HK-2 (cell line): ENCODE data around the gene THRB.
"Not testable (repeated sequence)": the region's sequence is repeated elsewhere in the genome, so short reads cannot be mapped to it uniquely, and the experiment has no call there.

ENCODE experiments used
- DNase-seq: peaks from one replicate; pipeline ENCODE4 v3.0.0-alpha.2; 2018; ENCODE audit not compliant: unreplicated experiment

THRB gene

GRCh38 chr3:24405057-24405456 is 89.6 kb downstream of the THRB start:
- no peak for DNase-seq

DNA sequence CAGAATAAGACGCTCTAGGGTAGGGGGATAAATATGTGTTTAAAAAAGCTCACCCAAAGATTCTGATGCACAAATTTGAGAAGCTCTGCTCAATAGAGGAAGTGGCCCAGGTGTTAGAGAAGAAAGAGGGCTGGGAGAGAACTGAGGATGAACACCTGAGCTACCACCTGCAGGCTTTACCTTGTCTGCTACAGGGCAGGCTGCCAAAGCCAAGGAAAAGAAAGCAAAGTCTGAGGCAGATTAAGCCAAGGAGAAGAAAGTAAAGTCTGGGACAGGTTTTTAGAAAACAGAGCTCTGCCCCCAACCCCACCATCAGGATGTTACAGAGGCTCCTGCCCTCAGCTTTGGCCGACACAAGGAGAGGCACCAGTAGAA is 92.9 kb downstream of the THRB start:
- no peak for DNase-seq

DNA sequence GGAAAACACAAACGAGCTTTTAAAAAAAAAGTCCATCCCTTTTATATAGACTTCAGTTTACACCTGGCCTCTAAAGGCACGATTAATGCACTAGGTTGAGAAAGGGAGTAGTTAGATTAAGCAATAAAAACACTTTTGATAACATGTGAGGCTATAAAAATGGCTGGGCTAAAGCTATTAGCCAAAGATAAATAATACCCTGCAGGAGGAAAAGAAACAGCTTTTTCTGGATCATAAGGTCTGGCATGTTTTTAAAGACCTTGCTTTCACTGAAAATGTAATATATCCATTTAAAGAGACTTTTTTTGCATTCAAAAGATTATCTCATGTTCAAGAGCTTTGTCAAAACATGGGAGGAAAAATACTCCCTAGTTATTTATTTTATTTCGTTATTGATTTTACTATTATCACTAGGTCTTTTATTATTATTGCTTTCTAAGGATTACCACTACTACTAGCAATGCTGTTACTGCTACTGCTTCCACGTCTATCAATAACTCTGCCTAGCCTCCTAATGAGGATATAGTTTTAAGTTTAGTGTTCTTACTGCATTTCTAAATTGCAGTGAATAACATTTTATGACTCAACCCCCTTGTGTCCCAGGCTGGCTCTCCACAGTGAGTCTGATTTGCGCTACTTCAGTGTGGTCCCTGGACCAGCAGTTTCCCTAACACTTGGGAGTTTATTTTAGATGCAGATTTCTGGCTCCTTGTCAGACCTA is 93.4 kb downstream of the THRB start:
- no peak for DNase-seq

- no peak for DNase-seq
These were observed 94.2 kb downstream of the THRB start for GRCh38 chr3:24400450-24400849.

DNA sequence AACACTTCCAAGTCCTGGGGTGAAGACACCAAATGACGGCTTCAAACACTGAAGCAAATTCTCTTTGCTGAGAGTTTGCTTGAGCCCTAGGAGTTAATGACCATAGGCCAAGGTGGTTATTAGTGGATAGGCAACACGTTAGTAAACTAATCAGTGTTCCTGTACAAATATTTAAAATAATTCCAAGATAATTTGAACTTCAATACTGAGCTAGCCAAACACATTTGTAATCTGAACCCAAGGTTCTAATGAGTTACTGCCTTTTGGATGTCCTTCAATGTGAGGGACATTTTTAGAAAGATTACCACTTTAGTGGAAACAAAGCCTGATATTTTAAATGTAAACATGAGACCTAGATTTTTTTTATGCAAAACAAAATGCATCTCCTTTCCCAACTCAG is 94.6 kb downstream of the THRB start:
- no peak for DNase-seq

DNA sequence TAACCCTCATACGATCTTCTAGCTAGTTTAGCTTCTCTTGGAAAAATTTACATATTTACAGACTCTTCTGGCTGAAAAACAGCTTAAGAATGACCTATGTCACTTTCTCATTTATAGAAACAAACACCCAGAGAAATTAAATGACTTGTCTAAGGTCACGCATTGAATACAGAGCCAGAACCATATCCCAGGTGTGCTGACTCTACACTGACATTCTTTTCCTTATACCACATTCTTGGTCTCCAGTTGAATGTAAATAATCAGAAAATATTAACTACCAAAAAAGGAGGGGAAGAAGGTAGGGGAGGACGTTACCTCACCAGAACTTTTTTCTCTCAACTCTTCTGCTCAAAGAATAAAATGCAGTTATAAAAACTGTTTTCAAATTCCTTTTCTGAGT is 95.0 kb downstream of the THRB start:
- no peak for DNase-seq

GRCh38 chr3:24398712-24399111 is 95.9 kb downstream of the THRB start:
- DNase-seq = not testable (repeated sequence)

GRCh38 chr3:24396338-24396737 is 98.3 kb downstream of the THRB start:
- DNase-seq = no peak

DNA sequence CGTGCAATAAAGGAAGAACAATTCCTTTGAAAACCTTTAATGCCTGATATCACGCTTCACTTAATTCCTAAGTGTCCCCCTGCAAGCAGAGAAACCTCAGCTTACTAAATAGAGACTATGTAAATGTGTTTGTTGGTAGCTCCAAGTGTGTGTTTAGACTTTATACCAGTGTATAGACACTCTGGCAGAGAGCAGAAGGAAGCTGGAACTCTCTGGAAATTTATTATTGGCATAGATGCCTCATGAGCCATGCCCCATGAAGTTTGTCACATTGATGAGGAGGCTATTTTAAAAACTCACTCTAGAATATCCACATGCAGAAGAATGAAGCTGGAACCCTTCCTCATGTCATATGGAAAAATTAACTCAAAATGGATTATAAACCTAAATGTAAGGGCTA is 99.9 kb downstream of the THRB start:
- DNase-seq = no peak

DNA sequence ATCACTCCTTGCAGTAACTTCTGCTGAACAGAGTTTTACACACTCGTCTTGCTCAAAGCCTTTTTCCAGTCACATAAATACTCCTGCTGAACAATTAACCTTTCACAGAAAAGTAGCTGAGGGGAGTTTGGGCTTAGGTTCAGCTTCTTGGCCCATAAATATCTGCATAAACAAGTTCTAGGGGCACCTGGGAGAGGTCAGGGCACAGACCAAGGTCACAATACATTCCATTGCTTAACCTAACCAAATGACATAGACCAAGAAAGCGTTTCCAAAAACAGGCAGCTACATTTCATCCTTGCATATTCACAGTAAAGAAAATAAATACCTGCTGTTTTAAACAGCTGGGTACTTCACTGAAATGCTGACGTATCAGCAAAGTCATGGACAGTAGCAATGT is 101.3 kb downstream of the THRB start:
- DNase-seq = no peak

DNA sequence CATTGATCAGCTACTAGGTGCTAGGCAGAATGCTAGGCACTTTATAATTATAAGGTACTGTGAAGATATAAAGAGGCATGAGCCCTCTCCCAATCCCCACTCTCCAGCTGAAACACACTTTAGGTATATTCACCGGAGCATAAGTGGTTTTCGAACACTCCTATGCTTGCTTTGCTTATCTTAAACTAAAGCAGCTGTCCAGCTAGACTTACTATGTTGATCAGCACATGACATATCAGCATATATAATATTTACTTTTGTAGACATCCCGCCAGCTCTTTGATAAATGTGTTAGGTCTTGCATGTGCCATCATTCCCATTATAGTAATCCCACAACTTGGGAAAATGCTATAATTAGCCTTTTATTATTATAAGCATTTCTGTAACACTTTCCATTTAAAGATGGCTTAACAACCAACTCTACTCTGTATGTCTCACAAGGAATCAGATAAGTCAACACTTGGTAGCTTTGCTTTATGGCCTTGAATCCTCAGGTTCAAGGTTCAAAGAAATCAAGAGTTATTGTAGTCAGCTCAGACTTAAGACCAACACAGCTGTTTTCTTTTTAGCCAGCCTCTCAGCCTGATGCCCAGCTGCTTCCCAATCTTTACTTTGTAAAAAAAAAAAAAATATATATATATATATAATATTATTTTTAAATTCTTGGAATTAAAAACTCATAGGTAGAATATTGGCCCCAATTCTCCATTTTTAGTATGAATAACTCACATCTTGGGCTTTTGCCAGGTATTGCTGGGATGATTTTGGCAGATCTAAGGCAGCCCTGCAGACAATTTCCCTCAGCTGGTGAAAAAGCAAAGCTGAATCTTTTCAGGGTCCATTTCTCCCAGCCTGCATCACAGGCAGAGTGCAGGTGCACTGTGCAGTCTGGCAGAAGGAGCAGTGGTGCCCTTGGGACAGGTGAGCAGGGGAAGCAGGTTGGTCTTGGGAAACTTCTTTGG is 104.2 kb downstream of the THRB start:
- DNase-seq = no peak

GRCh38 chr3:24389108-24390090 is 105.3 kb downstream of the THRB start:
- DNase-seq = no peak

GRCh38 chr3:24388611-24389010 is 106.0 kb downstream of the THRB start:
- DNase-seq = no peak

GRCh38 chr3:24388159-24388558 is 106.5 kb downstream of the THRB start:
- DNase-seq = no peak

- no peak for DNase-seq
These were observed 107.2 kb downstream of the THRB start for GRCh38 chr3:24387493-24387892.

- DNase-seq = no peak
These were observed 107.7 kb downstream of the THRB start for GRCh38 chr3:24387000-24387399.

- DNase-seq = no peak
These were observed 108.2 kb downstream of the THRB start for GRCh38 chr3:24386458-24386857.

DNA sequence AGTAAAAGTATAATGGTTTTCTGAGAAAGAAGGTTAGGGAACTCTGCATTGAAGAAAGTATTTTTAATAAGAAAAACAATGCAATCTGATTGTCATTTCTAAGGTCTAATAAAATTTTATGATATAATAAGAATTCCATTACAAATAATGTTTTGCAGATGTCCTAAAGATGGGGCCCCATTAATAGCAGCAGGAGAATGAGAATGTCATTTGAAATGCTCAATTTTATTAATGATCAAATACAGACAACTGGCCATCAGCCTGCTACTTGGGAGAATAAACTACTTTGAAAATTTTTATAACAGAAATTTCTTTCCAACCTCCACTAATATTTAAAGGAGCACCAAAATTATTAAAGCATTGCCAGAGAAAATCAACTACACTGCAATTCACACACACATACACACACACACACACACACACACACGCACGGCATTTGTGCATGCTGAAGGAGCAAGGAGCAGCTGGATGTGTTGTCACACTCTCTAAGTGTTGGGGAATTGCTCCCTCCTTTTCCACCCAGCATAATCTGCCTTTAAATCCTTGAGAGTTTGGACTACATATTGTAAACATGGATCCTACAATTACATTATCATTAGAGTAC is 109.5 kb downstream of the THRB start:
- DNase-seq = no peak

DNA sequence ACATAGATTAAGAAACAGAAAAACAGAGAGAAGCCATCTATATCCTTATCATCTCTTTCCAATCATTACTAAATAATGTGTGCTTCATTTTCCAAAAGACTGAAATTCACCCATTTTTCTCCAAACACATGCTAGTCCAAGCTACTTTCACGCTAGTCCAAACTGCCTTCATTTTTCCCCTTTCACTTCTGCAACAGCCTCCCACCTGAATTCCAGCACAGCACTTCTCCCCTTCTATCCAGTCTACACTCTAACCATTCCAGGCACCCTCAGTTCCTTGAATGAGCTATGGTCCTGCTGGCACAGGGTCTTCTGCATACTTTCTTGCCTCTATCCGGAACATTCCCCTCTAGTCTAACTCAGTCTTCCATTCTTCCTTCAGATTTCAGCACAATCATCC is 112.0 kb downstream of the THRB start:
- no peak for DNase-seq

DNA sequence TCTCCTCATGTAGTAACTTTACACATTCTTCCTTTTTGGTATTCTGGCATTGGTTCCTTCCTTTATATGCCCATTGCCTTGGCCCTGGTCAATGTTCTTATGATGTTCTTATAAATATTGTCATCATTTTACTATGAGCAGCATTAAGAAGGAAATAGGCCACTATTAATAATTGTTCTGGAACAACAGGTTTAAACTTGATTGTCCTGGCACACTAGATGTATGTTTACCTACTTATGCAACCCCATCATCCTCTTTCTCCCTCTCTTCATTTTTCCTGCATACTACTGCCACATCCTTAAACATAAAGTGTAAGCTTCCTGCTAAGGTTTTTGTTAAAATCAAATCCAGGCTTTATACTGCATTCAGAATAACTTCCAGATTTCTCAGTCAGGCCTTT is 114.7 kb downstream of the THRB start:
- DNase-seq = no peak

GRCh38 chr3:24378313-24378712 is 116.3 kb downstream of the THRB start:
- DNase-seq = no peak
